ENCODE results near the gene PRPF6. TPM values are rescaled to one million over a fixed set of nuclear protein-coding genes. Genes with fewer than 3 reads are reported as not detected.

The PRPF6 gene
- total RNA-seq, 1 donor from 2014 or later = 71.9 TPM

DNA sequence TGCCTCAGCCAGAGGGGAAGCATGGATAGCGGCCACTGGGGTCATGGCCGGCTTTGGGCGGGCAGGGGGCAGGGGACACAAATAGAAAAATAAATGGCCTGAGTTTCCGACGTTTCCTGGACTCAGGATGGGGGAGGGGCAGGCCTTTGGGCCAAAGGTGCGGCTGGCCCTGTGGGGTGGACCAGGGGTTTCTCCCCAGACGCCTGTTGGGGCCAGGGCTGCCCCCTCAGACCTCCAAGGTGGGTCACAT is 75.6 kb downstream of the PRPF6 start:
- Mint-ChIP-seq H3K27me3 (ENCODE audit: unreplicated experiment) (no peaks in the 10 kb centered on the region), H3K9me3 (ENCODE audit: unreplicated experiment) (no peaks in the 10 kb centered on the region), H3K4me1 (ENCODE audit: unreplicated experiment) (peaks cover 48% of the 10 kb centered on the region), H3K36me3 (ENCODE audit: unreplicated experiment) (no peaks in the 10 kb centered on the region), H3K27ac (ENCODE audit: unreplicated experiment) (no peak overlapping the region), H3K4me3 (ENCODE audit: unreplicated experiment) (no peak overlapping the region)
- no peak for TF ChIP-seq CTCF (IDR thresholded peaks at IDR 0.05)
- DNase-seq (ENCODE audit: extremely low spot score, unreplicated experiment) = no peak

- H3K36me3 Mint-ChIP-seq (ENCODE audit: unreplicated experiment) = no peaks in the 10 kb centered on the region
- no peak overlapping the region for H3K4me3 Mint-ChIP-seq (ENCODE audit: unreplicated experiment)
- no peaks in the 10 kb centered on the region for H3K27me3 Mint-ChIP-seq (ENCODE audit: unreplicated experiment)
- no peak for TF ChIP-seq CTCF (IDR thresholded peaks at IDR 0.05)
- peaks cover 48% of the 10 kb centered on the region for H3K4me1 Mint-ChIP-seq (ENCODE audit: unreplicated experiment)
- no peak for DNase-seq (ENCODE audit: extremely low spot score, unreplicated experiment)
- no peak overlapping the region for H3K27ac Mint-ChIP-seq (ENCODE audit: unreplicated experiment)
- no peaks in the 10 kb centered on the region for H3K9me3 Mint-ChIP-seq (ENCODE audit: unreplicated experiment)
Observed at GRCh38 chr20:64056889-64057627, 76.1 kb downstream of the PRPF6 start.

DNA sequence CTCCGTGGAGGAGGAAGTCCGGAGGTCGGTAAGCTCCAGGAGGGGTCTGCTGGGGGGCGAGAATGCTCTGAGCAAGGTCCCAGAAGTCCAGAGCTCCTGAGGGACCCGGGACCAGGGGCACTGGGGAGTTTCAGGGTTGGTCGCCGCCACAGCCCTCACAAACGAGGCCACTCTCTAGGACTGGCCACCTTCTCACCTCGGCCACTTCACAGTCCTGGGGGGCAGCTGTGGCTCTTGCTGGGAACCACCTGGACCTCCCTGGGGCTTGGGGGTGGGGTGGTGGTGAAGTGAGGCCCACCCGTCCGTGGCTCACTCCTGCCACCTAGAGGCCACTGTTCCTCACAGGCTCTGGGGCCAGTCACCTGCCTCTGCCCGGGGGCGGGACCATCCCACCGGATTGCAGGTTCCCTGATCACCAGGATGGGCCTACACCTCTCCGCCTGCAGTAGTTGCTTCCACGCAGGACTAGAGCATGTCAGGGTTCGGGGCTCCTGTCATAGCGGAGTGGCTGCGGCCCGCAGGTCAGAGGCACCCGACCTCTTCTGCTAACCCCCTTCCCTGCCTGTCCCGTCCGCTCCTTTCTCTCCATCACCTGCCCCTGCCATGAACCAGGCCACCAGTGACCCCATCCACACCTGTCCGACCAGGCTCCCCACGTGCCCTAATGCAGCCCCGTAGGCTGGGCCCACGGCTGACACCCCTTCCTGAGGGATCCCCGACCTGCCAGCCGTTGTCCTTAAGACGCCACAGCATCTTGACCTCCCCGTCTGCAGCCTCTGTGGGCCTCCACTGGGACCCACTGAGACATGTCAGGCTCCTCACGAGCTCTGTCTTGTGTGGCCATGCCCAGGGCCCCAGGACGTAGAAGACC is 76.9 kb downstream of the PRPF6 start:
- H3K9me3 Mint-ChIP-seq (ENCODE audit: unreplicated experiment) = no peaks in the 10 kb centered on the region
- H3K4me1 Mint-ChIP-seq (ENCODE audit: unreplicated experiment) = peaks cover 48% of the 10 kb centered on the region
- no peaks in the 10 kb centered on the region for H3K36me3 Mint-ChIP-seq (ENCODE audit: unreplicated experiment)
- H3K4me3 Mint-ChIP-seq (ENCODE audit: unreplicated experiment) = no peak overlapping the region
- peak; percentile 90 for DNase-seq (ENCODE audit: extremely low spot score, unreplicated experiment)
- no peaks in the 10 kb centered on the region for H3K27me3 Mint-ChIP-seq (ENCODE audit: unreplicated experiment)
- H3K27ac Mint-ChIP-seq (ENCODE audit: unreplicated experiment) = peak overlapping the region; percentile 40
- peak; percentile 90 for TF ChIP-seq CTCF (IDR thresholded peaks at IDR 0.05)

DNA sequence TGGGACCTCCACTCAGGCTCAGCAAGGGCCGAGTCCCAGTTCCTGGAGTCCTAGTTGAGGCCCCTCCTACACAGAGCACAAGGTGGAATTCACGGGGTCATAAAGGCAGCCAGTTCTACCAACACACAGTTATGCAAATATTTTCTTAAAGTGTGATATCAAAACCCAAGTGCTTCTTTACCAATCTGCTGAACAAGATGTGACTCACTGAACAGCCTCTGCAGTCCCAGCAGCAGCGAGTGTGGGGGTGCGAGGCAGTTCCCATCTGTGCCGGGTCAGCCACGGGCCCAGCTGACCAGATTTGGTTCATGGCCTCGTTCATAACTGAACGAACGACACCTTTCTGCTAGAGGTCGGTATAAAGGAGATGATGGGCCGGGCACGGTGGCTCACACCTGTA is 77.6 kb downstream of the PRPF6 start:
- Mint-ChIP-seq H3K27me3 (ENCODE audit: unreplicated experiment) (no peaks in the 10 kb centered on the region), H3K36me3 (ENCODE audit: unreplicated experiment) (no peaks in the 10 kb centered on the region), H3K4me1 (ENCODE audit: unreplicated experiment) (peaks cover 45% of the 10 kb centered on the region), H3K9me3 (ENCODE audit: unreplicated experiment) (no peaks in the 10 kb centered on the region), H3K4me3 (ENCODE audit: unreplicated experiment) (no peak overlapping the region), H3K27ac (ENCODE audit: unreplicated experiment) (peak overlapping the region; percentile 40)
- TF ChIP-seq CTCF (IDR thresholded peaks at IDR 0.05) = no peak
- no peak for DNase-seq (ENCODE audit: extremely low spot score, unreplicated experiment)

DNA sequence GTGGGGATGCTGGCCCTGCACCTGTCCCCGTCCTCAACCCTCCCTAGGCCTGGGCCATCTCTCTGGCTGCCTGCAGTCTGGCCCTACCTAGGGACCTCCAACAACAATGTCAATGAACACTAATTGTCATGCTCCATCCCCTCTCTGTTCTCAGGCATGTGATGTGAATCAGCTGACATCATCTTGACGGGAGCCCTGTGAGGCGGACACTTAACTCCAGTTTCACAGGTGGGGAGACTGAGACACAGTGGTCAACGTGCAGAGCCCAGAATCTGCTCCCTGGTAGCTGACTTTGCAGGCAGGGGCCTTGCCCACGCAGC is 81.3 kb downstream of the PRPF6 start:
- no peak for DNase-seq (ENCODE audit: extremely low spot score, unreplicated experiment)
- Mint-ChIP-seq H3K4me3 (ENCODE audit: unreplicated experiment) (peak overlapping the region; percentile 86), H3K36me3 (ENCODE audit: unreplicated experiment) (no peaks in the 10 kb centered on the region), H3K27ac (ENCODE audit: unreplicated experiment) (no peak overlapping the region), H3K9me3 (ENCODE audit: unreplicated experiment) (no peaks in the 10 kb centered on the region), H3K27me3 (ENCODE audit: unreplicated experiment) (no peaks in the 10 kb centered on the region), H3K4me1 (ENCODE audit: unreplicated experiment) (peaks cover 39% of the 10 kb centered on the region)
- no peak for TF ChIP-seq CTCF (IDR thresholded peaks at IDR 0.05)
